H1 (cell line): ENCODE data around the gene C13orf42. TPM values are rescaled to one million over a fixed set of nuclear protein-coding genes. Genes with fewer than 3 reads are reported as not detected.

Source experiments
- polyA plus RNA-seq, 7 experiments: library from polyadenylated mRNA; depleted of rRNA in 3 of 7; stranded (reverse) in 5 of 7; unstranded in 2 of 7; fragments of >200 nt in 5 of 7; fragments of 200-250 nt in 2 of 7; gene quantifications; 1 replicate in 5 of 7; 2 replicates in 1 of 7; 4 replicates in 1 of 7; pipeline versions ENCODE4 v1.2.1 to v1.2.3, GENCODE V29; 2011 to 2013; ENCODE audit warnings: missing spikeins in 2 of 7, mixed read lengths in 2 of 7
- total RNA-seq: library from RNA; stranded (reverse); fragmentation: NEBNext Ultra II Directional; extraction: Animal tissue kit (Norgen Biotek cat#: 25700); gene quantifications from 2 replicates; pipeline ENCODE4 v1.2.1, GENCODE V29; 2021

Gene C13orf42
- total and polyA plus RNA-seq, 2 of the 8 experiments (the other 6 are each of a cell fraction or from before 2014, with no cell fraction given): 9.9 to 10.1 TPM

Other genes starting within 250 kb of the C13orf42 start
- 43.8 and 43.9 TPM in 2 replicates for gene RNASEH2B, start 201.5 kb downstream of the C13orf42 start, total RNA-seq
- gene RNASEH2B, start 201.5 kb downstream of the C13orf42 start, polyA plus RNA-seq (2011; rRNA removed): 8.5 and 19.3 TPM in 2 replicates
- gene FAM124A, start 111.1 kb upstream of the C13orf42 start, total RNA-seq: 47.1 and 49.9 TPM in 2 replicates
- gene FAM124A, start 111.1 kb upstream of the C13orf42 start, polyA plus RNA-seq (2011; rRNA removed): 40.7 and 47.1 TPM in 2 replicates
- 0.15 and 0.34 TPM in 2 replicates for gene SERPINE3, start 228.4 kb upstream of the C13orf42 start, total RNA-seq
- 1.0 and 1.1 TPM in 2 replicates for gene SERPINE3, start 228.4 kb upstream of the C13orf42 start, polyA plus RNA-seq (2011; rRNA removed)